HG03060 (cell line): ENCODE measurements around the gene MAP3K20.
"Not testable (repeated sequence)": the region's sequence is repeated elsewhere in the genome, so short reads cannot be mapped to it uniquely, and the experiment has no call there.

ENCODE experiments used
- ATAC-seq: cut with Tn5 transposase; IDR thresholded peaks from one replicate; pipeline ENCODE4 v1.9.1; 2021; ENCODE audit warnings: low read depth, moderate number of reproducible peaks; ENCODE audit not compliant: unreplicated experiment

Gene MAP3K20

DNA sequence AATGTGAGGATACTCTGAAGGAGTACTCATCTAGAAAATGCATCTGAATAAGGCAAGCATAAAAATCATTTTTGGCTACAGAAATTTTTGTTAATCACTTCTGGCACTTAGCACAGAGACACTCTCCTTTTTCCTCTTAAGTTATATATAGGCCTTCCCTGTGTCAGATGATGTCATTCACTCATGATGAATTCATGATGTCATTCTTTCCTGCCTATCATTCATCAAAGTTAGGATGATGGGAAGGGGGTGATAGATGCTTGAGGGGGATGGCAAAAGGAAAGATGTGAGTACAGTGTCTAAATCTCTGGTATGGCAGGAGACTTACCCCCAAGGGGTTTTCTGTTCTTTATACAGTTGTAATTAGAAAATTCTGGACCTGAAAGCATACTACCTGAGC is 42.0 kb downstream of the MAP3K20 start:
- ATAC-seq, result no peak

DNA sequence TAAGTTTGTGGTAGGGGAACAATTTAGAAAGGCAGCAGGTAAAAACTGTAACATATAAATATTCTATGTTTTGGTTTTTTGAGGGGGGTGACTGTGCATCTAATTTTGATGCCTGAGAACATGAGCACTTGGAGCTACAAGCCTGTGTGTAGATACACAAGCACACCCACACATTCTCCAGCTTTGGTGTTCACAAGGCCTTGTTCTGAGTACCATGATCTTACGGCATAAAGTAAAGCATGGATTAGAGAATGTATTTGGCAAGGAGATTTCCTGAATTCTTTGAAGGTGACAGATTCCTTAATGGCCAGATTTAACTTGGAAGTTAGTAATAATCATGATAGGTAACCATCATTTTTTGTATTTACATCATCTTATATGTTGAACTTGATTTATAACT is 42.7 kb downstream of the MAP3K20 start:
- ATAC-seq, result no peak

DNA sequence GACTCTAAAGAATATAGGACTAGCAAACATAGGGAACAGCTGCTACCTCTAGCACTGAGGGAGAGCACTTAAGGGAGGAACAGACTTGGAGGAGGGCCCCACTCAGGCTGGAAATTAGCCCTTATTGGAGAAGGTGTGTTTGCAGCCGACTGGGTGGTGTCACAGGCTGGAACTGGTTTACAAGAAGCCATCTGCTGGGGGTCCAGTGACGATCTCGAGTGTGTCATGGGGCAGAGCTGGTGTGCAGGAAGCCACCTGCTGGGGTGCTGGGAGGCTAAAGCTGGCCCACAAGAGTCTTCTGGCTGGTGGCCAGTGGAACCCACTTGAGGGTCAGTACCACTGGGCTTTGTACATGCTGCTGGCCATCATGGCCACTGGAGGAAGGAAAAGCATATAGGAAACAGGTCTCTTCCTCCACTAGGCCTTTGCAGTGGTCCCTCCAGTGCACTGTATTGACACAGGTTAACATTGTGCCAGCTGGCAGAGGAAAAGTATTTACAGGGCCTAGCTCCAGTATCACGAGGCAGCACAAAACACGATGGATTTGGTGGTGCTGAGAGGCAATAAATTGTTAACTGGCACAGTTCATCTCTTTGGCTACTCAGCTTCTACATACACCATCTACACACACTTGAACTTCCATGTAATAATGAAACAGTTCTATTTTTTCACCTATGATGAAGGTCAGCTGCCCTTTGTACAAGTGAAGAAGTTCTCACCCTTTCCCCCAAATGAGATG is 43.6 kb downstream of the MAP3K20 start:
- no peak for ATAC-seq

DNA sequence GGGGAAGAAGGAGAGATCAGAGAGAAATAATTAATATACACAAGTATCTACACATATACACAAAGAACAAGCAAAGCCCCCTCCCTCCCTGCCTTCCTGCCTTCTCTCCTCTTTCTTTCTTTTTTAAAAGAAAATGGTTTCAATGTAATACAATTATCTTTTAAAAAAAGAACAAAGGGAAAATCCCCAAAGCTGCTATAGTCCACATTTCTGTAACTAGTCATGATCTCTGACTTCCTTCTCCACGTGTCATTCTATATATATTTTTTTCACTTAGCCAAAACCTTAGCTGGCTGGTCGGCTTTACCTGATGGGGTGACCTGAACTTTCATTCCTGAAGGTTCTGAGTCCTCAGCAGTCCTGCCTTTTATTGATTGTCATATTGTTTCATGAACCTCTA is 44.3 kb downstream of the MAP3K20 start:
- ATAC-seq, result no peak

DNA sequence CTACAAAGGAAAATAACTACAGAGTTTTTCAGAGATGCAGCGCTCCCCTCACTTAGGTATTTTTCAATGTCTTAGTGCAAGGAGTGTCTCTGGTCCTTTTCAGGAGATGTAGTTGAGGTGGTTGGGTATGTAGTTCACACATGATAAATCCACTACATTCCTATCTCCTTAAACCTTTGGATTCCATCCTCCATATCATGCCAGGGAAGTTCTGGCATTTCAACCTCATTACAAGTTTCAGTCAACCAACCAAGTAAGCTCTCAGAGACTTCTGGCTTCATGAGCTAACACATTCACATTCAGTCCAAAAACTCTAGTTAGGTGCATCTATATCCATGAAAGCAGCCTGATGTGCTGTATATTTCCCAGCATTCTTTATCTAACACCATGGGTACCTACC is 47.3 kb downstream of the MAP3K20 start:
- ATAC-seq, result no peak

DNA sequence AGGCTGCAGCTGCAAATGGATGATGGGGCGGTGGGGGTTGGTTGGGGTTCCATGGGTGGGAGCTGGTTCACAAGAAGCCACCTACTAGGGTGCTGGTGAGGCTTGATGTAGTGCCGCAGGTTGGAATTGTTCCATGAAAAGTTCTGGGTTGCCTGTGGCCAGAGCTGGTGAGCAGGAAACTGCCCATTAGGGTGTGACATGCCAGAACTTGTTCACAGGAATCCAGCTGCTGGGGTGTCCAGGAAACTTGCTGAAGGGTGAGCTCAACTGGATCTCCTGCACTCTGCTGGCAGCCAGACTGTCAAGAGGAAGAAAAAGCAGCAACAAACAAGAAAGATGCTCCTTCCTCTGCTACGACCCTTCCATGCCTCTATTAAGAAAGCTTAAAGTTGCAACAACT is 48.8 kb downstream of the MAP3K20 start:
- ATAC-seq, result no peak

DNA sequence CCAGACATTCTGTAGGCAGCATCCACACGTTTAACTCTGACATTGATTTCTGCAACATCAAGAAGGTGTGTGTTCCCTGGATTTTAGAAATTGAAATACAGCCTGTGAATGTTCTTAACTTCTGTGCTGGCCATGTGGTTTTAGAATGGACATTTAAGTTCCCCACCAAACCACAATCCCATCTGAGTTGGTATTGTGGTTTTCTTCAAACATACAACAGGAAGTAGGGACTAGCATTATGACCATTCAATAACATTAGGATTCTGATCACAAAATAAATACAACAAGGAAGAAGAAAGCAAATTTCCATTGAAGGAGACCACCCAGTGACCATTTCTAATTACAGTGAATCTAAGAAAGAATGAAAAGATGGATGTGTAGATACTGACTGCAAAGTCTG is 51.2 kb downstream of the MAP3K20 start:
- ATAC-seq, result no peak

DNA sequence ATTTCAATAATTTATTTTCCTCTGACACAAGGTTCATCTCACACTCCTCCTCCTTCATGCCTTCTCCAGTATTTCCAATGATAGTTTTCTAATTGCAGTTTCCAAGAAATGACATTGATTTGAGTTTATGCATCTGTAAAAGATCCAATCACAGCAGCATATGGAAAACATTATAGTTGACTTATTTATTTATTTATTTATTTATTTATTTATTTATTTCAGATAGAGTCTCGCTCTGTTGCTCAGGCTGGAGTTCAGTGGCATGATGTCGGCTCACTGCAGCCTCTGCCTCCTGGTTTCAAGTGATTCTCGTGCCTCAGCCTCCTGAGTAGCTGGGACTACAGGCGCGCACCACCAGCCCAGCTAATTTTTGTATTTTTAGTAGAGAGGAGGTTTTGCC is 52.5 kb downstream of the MAP3K20 start:
- ATAC-seq, result not testable (repeated sequence)

DNA sequence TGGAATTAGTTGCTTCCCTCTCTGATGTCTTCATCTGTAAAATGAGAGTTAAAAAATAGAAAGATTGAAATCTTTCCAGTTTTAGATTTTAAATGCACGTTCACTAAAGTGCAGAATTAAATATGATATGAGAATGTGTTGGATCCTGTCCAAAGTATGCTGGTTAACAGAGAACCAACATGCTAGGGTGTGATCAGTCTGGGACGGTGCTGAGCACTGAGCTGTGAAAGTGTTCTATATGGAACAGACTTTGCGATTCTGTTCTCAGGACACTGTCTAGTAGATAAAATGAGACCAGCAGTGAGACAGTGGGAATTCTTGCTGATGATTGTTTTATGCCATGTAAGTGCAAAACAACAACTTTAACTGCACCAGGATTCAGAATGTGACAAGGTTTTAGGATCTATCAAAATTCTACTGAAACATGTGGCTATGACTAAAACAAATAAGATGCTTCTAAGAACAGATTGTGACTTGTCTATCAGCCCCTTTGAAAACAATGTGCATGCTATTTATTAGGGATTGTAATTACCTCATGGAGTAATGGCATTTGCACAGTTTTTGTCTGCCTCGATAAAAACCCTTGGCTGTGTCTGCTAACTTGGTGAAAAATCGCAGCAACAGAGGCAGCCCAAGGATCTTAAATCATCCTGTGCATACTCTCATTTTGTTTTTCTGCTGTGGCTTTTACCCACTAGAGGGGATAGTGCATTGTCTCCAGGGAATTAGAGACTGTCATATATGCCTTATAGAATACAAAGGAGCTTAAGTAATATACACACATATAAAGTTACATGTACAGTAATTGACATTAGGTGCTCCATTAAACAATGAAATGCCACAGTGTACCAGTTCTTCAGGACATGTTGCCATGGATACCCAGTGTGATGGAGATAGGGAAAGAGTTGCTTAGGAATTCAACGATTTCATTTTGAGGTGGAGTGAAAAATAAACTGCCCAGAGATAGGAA is 55.1 kb downstream of the MAP3K20 start:
- ATAC-seq, result no peak

DNA sequence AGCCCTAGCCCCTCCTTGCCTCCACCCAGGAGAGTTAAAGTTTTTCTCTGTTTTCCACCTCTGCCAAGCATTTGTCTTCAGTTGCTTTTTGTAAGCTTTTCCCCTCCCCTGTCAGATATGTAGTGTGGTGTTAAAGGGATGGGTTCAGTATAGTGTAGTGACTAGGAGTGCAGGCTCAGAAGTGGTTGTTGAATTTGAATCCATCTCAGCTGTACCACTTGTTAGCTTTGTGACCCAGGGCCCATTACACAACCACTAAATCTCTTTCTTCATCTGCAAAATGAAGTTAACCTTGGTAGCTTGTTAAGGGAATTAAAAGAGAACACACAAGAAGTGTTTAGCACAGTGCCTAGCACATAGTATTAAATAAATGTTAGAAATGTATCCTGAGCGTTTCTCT is 56.9 kb downstream of the MAP3K20 start:
- ATAC-seq, result no peak

DNA sequence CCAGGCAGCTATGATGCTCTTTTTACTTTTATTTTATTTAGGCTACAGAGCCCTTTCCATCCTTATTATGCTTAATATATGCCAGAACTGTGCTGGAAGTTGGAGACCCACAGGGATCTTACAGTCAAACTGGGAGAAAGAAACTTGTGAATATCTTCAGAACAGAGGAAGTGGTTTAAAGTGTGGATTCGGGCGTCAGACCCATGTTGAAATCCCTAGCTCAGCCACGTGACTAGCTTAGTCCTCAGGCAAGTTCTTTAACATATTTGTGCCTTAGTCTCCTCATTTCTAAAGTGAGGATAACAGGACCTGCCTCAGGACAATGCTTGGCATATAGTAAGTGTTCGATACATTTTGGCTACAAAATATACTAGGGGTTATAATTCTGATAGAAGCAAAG is 59.1 kb downstream of the MAP3K20 start:
- no peak for ATAC-seq

DNA sequence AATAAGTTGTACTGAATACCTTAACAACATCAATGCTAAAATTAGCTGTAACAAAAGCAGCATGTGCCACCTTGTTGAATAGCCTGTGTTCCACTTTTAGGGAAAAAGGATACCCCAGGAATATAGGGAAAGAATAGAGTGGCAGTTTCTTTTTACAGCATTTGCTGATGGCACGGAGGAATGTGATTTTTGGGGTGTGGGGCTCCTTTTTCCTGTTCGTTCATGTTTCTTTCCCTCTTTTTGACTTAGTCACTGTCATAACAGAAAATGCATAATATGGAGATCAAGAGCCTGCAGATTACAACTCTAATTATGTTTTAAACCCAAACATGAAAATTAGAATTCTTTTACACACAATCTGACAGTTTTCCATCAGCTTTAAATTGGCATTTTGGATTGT is 60.4 kb downstream of the MAP3K20 start:
- no peak for ATAC-seq

DNA sequence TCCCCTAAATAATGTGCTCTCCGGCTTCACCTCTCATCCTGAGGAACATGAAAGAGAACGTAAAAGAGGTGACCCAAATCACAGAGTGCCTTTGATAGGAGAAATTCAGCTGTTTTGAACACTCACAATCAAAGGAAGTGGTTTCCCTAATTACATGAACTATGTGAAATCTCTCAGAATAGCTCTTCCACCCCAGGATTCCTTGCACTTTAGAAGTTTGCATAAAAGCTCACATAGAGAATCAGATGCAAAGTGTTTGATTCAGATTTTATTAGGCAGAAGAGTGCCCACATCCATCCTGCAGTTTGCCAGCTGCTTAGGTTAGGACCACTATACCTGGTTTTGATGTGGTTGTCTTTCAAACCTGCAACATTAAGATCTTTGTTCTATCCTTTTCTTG is 61.0 kb downstream of the MAP3K20 start:
- no peak for ATAC-seq

DNA sequence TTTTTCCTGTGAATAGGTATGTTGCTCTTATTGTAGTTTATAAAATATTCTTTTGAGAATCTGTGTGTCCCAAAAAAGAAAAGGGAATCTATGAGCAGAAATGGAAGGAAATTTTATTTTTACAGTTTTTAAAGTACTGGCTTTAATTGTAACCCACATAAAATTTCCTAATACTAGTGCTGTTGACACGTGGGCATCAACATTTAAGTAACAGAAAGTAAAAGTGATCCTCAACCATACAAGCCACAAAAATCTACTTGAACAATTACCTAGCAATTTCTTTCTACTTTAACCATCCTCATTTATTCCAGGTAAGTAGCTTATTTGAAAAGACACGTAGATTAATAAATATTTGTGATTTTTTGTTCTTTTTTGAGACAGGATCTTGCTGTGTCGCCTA is 62.0 kb downstream of the MAP3K20 start:
- ATAC-seq, result no peak

DNA sequence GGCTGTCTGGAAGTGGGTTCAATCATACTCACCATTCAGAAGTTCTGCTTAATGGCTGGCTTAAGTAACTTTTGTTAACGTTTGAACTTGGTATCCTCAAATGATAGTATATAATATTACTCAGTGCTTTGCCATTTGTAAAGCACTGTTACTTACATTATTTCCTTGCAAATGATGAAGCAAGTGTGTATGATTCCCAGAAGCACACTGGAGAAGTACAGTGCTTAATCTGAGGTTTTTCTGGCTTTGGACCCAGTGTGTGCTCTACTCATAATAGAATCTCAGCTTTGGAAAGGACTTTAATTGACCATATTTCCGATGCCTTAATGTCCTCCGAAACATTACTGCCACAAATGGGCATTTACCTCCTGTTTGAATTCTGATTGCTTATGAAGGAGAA is 63.3 kb downstream of the MAP3K20 start:
- no peak for ATAC-seq

DNA sequence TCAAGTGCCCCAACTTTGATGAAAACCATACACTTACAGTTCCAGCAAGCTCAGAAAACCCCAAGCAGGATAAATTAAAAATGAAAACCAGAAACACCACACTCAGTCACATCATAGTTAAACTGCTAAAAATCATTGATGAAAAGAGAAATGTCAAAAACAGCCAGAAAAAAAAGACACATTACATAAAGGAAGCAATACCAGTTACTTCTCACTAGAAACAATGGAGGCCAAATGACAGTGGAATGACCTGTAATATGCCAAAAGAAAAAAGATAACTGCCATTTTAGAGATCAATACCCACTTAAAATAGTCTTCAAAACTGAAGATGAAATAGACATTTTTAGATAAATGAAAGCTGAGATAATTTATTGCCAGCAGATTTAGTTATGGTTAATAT is 66.0 kb downstream of the MAP3K20 start:
- no peak for ATAC-seq

DNA sequence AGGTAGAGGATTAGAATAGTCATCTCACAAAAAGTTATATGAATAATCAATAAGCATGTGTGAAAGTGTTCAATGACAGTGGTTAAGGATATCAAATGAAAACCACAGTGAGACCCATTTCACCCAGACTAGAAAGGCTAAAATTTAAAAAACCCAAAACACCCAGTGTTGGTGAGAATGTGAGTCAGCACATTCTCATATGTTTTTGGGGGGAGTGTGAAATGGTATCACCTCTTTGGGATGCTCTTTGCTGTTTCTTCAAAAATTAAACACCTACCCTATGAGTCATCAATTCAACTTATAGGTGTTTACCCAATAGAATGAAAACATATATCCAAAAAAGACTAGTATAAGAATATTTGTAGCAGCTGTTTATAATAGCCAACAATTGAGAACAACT is 69.8 kb downstream of the MAP3K20 start:
- ATAC-seq, result no peak

DNA sequence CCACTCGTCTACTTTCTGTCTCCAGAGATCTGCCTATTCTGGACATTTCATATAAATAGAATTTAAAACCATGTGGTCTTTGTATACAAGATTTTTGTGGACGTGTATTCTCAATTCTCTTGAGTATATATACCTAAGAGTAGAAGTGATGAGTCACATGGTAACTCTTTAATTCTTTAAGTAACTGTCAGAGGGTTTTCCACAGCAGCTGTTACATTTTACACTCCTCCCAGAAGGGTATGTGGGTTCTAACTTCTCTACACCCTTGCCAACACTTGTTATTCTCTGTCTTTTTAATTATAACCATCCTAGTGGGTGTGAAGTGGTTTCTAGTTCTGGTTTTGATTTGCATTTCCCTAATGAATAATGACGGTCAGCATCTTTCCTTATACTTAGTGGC is 70.9 kb downstream of the MAP3K20 start:
- no peak for ATAC-seq

DNA sequence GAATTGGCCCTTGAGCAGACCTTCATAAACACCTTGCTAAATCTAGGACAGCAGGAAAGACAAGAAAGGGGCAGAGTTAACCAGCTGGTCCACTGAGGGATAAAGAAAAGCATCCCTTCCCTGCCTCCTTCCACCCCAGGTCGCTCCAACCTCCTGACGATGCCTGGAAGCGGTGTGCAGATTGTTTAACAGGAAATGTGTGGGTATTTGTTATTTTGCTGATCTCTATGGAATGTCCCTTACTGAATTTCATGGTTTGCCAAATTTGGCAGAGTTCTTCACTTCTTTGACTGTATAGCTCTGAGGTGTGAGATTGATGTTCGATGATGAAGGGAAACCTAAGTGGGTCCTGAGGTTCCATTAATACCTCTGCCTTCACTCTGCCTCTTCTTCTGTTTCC is 72.9 kb downstream of the MAP3K20 start:
- ATAC-seq, result no peak

DNA sequence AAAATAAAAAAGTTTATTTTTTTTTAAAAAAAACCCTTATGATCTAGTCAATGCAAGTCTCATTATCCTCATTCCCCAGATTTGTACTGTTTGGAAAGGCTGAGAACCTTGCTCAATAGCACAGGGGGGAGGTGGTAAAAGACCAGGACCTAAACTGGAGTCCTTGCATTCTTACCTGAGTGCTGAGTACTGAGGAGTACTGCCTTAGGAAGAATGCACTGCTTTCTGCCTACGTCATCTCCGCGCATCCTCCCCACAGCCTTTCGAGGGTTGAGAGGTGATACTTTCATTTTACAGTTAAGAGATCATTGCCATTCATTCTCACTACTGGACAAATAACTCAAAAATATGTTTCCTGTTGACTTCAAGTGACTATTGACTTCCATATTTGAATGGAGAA is 73.8 kb downstream of the MAP3K20 start:
- peak; percentile 58 for ATAC-seq

DNA sequence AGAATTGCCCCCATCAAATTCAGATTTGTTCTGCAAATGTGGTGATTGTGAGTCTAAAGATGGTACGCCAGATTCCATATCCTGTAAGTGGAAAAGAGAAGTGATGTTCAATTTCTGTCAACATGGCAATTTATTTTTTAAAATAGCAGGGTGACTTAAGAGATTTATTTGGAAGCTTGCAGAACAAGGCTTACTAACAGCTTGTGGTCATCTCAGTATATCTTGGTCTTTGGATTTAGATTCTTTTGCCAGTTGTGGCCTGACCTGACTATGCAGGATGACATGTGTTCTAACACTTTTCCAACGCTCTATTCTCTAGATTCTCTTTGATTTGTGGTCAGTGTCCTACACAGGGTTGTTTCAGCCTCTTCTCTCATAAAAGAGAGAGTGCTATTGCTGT is 74.4 kb downstream of the MAP3K20 start:
- no peak for ATAC-seq

DNA sequence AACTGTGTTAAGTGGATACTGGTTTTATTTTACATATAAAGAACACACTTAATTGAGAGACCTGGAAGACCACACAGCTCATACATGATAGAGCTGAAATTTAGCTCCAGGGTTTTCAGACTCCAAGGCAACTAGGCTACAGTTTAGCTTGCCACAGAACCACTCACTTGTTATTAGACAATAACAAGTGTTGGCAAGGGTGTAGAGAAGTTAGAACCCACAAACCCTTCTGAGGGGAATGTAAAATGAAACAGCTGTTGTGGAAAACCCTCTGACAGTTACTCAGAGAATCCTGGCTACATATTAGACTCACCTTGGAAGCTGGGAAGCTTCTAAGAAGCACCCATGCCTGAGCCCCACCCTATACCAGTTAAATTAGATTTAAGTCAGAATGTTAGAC is 75.3 kb downstream of the MAP3K20 start:
- ATAC-seq, result no peak
